Prostate gland (tissue), 2 donors: ENCODE data around the gene NPAS4. TPM values are rescaled to one million over a fixed set of nuclear protein-coding genes. Genes with fewer than 3 reads are reported as not detected.

Source experiments
- DNase-seq: peaks from one replicate; pipeline ENCODE4 v3.0.0-alpha.2; 2019; ENCODE audit warnings: low spot score
- H3K27ac ChIP-seq, 2 donors: fragments of 200-600 bp; sonication (generic); 2 replicates each; pipeline ENCODE4 v1.5.1; 2017 to 2019
- H3K27me3 ChIP-seq: fragments of 200-600 bp; sonication (generic); replicated peaks from 2 replicates; pipeline ENCODE4 v1.5.1; 2019; ENCODE audit not compliant: insufficient read depth
- H3K36me3 ChIP-seq, 2 donors: fragments of 200-600 bp; sonication (generic); 1 replicate in 1 of 2; 2 replicates in 1 of 2; pipeline versions ENCODE4 v1.5.1 to v1.8.1; 2017 to 2019
- H3K4me1 ChIP-seq: fragments of 200-600 bp; sonication (generic); replicated peaks from 2 replicates; pipeline ENCODE4 v1.5.1; 2019
- H3K4me3 ChIP-seq, 2 donors: fragments of 200-600 bp; sonication (generic); 2 replicates each; pipeline ENCODE4 v1.5.1; 2017 to 2019
- H3K9me3 ChIP-seq: fragments of 200-600 bp; sonication (generic); 2 replicates; pipeline ENCODE4 v1.5.1; 2017
- POLR2A ChIP-seq: fragments of 450-650 bp; IDR thresholded peaks from one replicate; pipeline ENCODE4 v1.6.1; 2016; ENCODE audit warnings: antibody characterized with exemption, mild to moderate bottlenecking
- POLR2AphosphoS5 ChIP-seq: sonication (generic); formaldehyde crosslinking; IDR thresholded peaks from one replicate; pipeline ENCODE4 v1.6.1; 2017; ENCODE audit warnings: antibody characterized with exemption
- WGBS: methylation state at CpG from one replicate; pipeline ENCODE4 v1.1.5; 2018; 5-methylcytosine and 5-hydroxymethylcytosine counted together
- intact Hi-C: fragments of 100-400 bp; cut with DNase I; formaldehyde crosslinking; loops from one replicate; pipeline ENCODE4 v1.14.2; 2022
- total RNA-seq, 2 donors: library from RNA; depleted of rRNA; stranded (reverse); fragments of >200 nt; gene quantifications; one replicate each; pipeline ENCODE4 v1.1.0, GENCODE V29; 2016
- TF ChIP-seq, protein P1 (sequence below), 4 experiments: fragments of 200-600 bp in 2 of 4; fragments of 450-650 bp in 2 of 4; sonication (generic) in 2 of 4; IDR thresholded peaks; 1 replicate in 3 of 4; 2 replicates in 1 of 4; pipeline ENCODE4 v1.5.1; 2016 to 2019; ENCODE audit warnings: antibody characterized with exemption in 4 of 4, mild to moderate bottlenecking in 2 of 4, moderate library complexity in 2 of 4

NPAS4 gene
- total RNA-seq, 2 donors from 2014 or later: 0.74 TPM; not detected in 1

DNA sequence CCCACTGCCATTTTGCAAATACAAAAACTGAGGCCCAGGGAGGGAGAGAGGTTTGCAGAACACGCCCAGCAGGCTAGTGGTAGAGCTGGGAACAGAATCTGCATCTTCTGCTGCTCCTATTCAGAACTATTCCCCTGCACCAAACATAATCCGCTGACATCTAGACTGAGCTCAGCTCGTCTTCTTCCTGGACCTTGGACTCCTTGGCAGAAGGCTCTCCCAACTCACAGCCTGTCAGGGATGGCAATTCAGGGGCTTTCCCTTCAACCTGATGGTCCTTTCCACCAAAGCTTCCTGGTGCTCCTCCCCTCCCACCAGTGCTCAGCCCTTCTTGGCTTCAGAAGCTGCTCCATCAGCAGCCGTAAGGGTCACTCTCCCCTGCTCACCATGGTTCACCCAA, 9.5 kb upstream of the NPAS4 start:
- Histone ChIP-seq H3K4me3 (no peak overlapping the region), H3K27me3 (peaks cover 4% of the 10 kb centered on the region), H3K9me3 (no peaks in the 10 kb centered on the region), H3K36me3 (no peaks in the 10 kb centered on the region), H3K4me1 (no peaks in the 10 kb centered on the region), H3K27ac (no peak overlapping the region)
- no peak for DNase-seq
- intact Hi-C loops: no loop called here
- 54% methylated on average over 4 of the region's 4 CpGs for WGBS
- no peak for TF ChIP-seq POLR2AphosphoS5

DNA sequence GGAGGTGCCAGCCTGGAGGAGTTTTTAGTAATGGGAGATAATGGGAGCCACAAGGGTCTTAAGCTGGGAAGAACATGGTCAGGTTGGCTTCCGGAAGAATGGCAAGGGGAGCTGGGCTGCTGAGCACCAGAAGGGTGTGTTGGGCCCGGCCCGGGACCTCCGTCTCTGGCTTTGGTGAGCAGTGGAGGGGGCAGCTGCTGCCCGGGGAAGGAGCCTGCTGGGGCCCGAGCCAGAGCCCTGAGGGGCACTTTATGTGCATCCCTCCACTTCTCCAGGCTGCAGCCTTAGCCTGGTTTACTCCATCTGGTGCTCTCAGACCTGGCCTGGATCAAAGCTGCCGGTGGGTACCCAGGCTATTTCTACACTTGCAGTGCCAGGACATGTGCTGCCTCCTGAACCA, 8.7 kb upstream of the NPAS4 start:
- intact Hi-C loops: no loop called here
- DNase-seq: no peak
- Histone ChIP-seq H3K4me3 (no peak overlapping the region), H3K36me3 (no peaks in the 10 kb centered on the region), H3K9me3 (no peaks in the 10 kb centered on the region), H3K4me1 (no peaks in the 10 kb centered on the region), H3K27me3 (peaks cover 4% of the 10 kb centered on the region), H3K27ac (no peak overlapping the region)
- 62% methylated on average over 7 of the region's 7 CpGs for WGBS
- TF ChIP-seq POLR2A: no peak
- TF ChIP-seq POLR2AphosphoS5: no peak
- TF ChIP-seq, protein P1, sequence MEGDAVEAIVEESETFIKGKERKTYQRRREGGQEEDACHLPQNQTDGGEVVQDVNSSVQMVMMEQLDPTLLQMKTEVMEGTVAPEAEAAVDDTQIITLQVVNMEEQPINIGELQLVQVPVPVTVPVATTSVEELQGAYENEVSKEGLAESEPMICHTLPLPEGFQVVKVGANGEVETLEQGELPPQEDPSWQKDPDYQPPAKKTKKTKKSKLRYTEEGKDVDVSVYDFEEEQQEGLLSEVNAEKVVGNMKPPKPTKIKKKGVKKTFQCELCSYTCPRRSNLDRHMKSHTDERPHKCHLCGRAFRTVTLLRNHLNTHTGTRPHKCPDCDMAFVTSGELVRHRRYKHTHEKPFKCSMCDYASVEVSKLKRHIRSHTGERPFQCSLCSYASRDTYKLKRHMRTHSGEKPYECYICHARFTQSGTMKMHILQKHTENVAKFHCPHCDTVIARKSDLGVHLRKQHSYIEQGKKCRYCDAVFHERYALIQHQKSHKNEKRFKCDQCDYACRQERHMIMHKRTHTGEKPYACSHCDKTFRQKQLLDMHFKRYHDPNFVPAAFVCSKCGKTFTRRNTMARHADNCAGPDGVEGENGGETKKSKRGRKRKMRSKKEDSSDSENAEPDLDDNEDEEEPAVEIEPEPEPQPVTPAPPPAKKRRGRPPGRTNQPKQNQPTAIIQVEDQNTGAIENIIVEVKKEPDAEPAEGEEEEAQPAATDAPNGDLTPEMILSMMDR (IDR thresholded peaks at IDR 0.05): no peak

DNA sequence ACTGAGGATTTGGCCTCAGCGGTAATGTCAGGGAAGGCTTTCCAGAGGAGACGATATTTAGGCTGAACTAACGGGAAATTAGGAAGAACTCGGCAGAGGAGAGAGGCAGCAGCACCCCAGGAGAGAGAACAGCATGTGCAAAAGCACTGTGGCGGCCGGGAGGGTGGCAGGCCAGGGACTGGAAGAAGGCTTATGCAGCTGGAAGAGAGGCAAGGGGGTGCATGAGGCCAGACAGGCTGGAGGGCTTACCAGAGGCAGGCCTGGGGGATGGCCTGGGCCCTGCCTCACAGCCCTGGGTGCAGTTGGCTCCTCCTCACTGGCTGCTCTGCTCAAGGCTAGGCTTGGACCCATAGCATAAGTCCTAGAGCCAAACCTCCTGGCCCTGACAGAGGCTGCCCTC, 7.7 kb upstream of the NPAS4 start:
- peaks cover 4% of the 10 kb centered on the region for H3K27me3 ChIP-seq
- no peaks in the 10 kb centered on the region for H3K36me3 ChIP-seq
- intact Hi-C loops: no loop called here
- no peak for DNase-seq
- no peak overlapping the region for H3K4me3 ChIP-seq
- no peaks in the 10 kb centered on the region for H3K4me1 ChIP-seq
- no peak overlapping the region for H3K27ac ChIP-seq
- WGBS: 81% methylated on average over 6 of the region's 6 CpGs
- no peak for TF ChIP-seq POLR2AphosphoS5
- no peak for TF ChIP-seq POLR2A
- TF ChIP-seq, protein P1 (IDR thresholded peaks at IDR 0.05): no peak
- no peaks in the 10 kb centered on the region for H3K9me3 ChIP-seq

DNA sequence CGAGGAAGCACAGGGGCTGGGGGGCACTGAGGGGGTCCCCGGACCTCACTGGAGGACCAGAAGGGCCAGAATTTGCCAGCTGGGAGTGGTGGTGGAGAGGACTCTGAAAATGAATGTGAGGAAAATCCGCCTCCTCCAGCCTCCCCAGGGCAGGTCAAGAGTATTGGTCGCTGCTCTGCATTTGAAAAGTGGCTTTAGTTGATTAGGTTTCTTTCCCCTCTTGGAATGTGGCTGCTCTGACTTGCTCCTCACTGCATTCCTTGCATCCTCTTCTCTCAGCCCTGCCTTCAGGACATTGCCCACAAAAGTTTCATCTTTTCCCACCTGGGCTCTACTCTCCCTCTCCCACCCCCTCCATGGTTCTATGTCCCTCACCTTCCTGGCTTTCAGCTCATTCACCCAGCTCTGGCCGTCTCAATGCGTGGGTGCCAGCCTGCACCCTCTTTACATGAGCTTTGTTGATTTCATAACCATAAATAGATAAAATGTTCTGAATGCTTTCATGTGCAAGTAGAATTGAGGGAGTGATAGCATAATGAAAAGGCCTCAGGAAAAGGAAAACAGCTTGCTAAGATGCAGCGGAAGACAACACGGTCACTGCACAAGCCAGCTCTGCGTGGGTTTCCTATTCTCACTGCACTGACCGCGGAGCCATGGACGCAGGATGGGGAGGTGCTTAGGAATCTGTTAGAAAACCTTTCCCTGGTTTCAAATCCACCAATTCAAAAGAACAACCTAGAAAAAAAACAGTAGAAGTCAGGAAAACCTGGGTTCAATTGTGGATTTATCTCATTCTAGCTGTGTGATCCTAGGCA, 6.5 kb upstream of the NPAS4 start:
- no peak overlapping the region for H3K4me3 ChIP-seq
- intact Hi-C loops: no loop called here
- WGBS: 59% methylated on average over 12 of the region's 12 CpGs
- H3K27ac ChIP-seq: no peak overlapping the region
- H3K4me1 ChIP-seq: no peaks in the 10 kb centered on the region
- peaks cover 4% of the 10 kb centered on the region for H3K27me3 ChIP-seq
- TF ChIP-seq POLR2A (no peak), POLR2AphosphoS5 (no peak)
- TF ChIP-seq, protein P1 (IDR thresholded peaks at IDR 0.05): no peak
- no peaks in the 10 kb centered on the region for H3K9me3 ChIP-seq
- H3K36me3 ChIP-seq: no peaks in the 10 kb centered on the region
- no peak for DNase-seq

DNA sequence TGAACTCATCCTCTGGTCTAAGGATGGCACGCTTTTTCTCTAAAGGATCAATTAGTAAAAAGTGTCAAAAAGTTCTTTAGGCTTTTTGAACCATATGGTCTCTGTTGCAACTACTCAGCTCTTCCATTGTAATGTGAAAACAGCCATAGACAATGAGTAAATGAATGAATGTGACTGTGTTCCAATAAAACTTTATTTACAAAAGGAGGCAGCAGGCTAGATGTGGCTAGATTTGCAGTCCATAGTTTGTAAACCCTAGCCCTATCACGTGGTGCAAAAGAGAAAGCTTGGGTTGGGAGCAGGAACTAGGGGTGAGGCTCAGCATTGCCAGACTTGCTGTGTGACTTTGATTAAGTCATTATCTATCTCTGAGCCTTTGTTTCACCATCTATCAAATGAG, 5.4 kb upstream of the NPAS4 start:
- H3K27me3 ChIP-seq: no peaks in the 10 kb centered on the region
- H3K36me3 ChIP-seq: no peaks in the 10 kb centered on the region
- 62% methylated on average over 2 of the region's 2 CpGs for WGBS
- H3K4me3 ChIP-seq: no peak overlapping the region
- no peaks in the 10 kb centered on the region for H3K4me1 ChIP-seq
- intact Hi-C loops: no loop called here
- no peak for TF ChIP-seq POLR2A
- TF ChIP-seq, protein P1 (IDR thresholded peaks at IDR 0.05): no peak
- TF ChIP-seq POLR2AphosphoS5: no peak
- no peak for DNase-seq
- H3K9me3 ChIP-seq: no peaks in the 10 kb centered on the region
- H3K27ac ChIP-seq: no peak overlapping the region
